Measurements from ENCODE around the gene ETHE1. TPM values are rescaled to one million over a fixed set of nuclear protein-coding genes. Genes with fewer than 3 reads are reported as not detected.

Gene ETHE1
- total and polyA plus RNA-seq, 2 of the 8 experiments (the other 6 are each of a cell fraction or from before 2014, with no cell fraction given) = 19.9 to 96.0 TPM

GRCh38 chr19:43548706-43549105 is 21.7 kb upstream of the ETHE1 start:
- Histone ChIP-seq H2BK5ac (ENCODE audit: low read depth, low read length) (no peak overlapping the region), H2BK120ac (replicated peaks; ENCODE audit: low read depth, low read length) (no peak overlapping the region), H3K18ac (ENCODE audit: extremely low read depth, low read length) (no peak overlapping the region), H2BK20ac (ENCODE audit: low read length) (no peak overlapping the region), H3K4me3 (ENCODE audit: extremely low read depth in 1 of 4, insufficient read depth in 2 of 4, low read depth in 3 of 4, low read length in 4 of 4) (no peak overlapping the region), H2BK15ac (ENCODE audit: low read length) (no peak overlapping the region), H3K79me1 (ENCODE audit: low read depth, low read length) (0 out of 2 replicates have a peak, but pooled peaks cover 3% of the 10 kb centered on the region), H3K56ac (replicated peaks; ENCODE audit: insufficient read length, low read depth, low read length) (no peak overlapping the region), H3K27ac (ENCODE audit: low read depth, low read length) (no peak overlapping the region), H3K36me3 (ENCODE audit: control insufficient read depth in 2 of 4, insufficient read depth in 4 of 4, low read length in 3 of 4) (peaks cover 7 to 27% (median 19%) of the 10 kb centered on the region in 4 experiments; a peak in 6 of 8 replicates), H3K9me3 (ENCODE audit: insufficient read depth in 2 of 2, low read depth in 1 of 2, low read length in 1 of 2) (no peaks in the 10 kb centered on the region), H2AFZ (ENCODE audit: low read length) (no peak overlapping the region), H3K27me3 (replicated peaks in 1 of 4; ENCODE audit: control insufficient read depth in 3 of 4, extremely low read depth in 1 of 4, insufficient read depth in 3 of 4, low read length in 3 of 4) (no peaks in the 10 kb centered on the region), H3K79me2 (ENCODE audit: control insufficient read depth in 1 of 2, insufficient read depth in 2 of 2, low read length in 2 of 2) (no peaks in the 10 kb centered on the region), H3K23me2 (ENCODE audit: low read depth, low read length) (no peaks in the 10 kb centered on the region), H3K4me2 (ENCODE audit: insufficient read depth in 1 of 2, low read depth in 2 of 2, low read length in 2 of 2) (no peak overlapping the region), H4K5ac (ENCODE audit: insufficient read length, low read depth, low read length) (no peak overlapping the region), H3K4ac (replicated peaks; ENCODE audit: insufficient read length, low read depth, low read length) (no peak overlapping the region), H2AK5ac (ENCODE audit: low read depth, low read length) (no peak overlapping the region), H4K8ac (ENCODE audit: extremely low read depth, insufficient read depth, low read length) (no peak overlapping the region), H3K14ac (ENCODE audit: insufficient read length) (no peak overlapping the region), H3K9ac (replicated peaks in 1 of 4; ENCODE audit: extremely low read depth in 1 of 4, low read depth in 3 of 4, low read length in 3 of 4) (no peak overlapping the region), H2BK12ac (ENCODE audit: low read depth, low read length) (no peak overlapping the region), H4K20me1 (replicated peaks in 1 of 2; ENCODE audit: control insufficient read depth in 1 of 2, insufficient read depth in 2 of 2, low read length in 2 of 2) (peaks cover 0 to 4% of the 10 kb centered on the region in 2 experiments), H3K4me1 (replicated peaks in 1 of 4; ENCODE audit: control insufficient read depth in 3 of 4, insufficient read depth in 4 of 4, low read length in 3 of 4) (no peaks in the 10 kb centered on the region), H3K23ac (ENCODE audit: insufficient read length) (no peak overlapping the region), H4K91ac (replicated peaks; ENCODE audit: insufficient read length, low read length) (no peak overlapping the region)
- POLR2A ChIA-PET (ENCODE audit: partially characterized antibody) = interaction anchor here (1.2 kb wide), 1 partner anchor 26 kb away, joined by 3 read pairs; no protein-coding TSS in a partner anchor
- TF ChIP-seq ATF2 (IDR thresholded peaks at IDR 0.05; ENCODE audit: low read length) = no peak
- TF ChIP-seq SIX5 (IDR thresholded peaks at IDR 0.05; ENCODE audit: low read depth, low read length) = no peak
- no peak for TF ChIP-seq BRCA1 (IDR thresholded peaks at IDR 0.05; ENCODE audit: low read depth, low read length)
- TF ChIP-seq FOSL1 (IDR thresholded peaks at IDR 0.05; ENCODE audit: insufficient read depth, low read depth, low read length) = no peak
- no peak for TF ChIP-seq POLR2A (IDR thresholded peaks at IDR 0.05; ENCODE audit: control extremely low read depth in 1 of 2, low read depth in 2 of 2, low read length in 2 of 2)
- no peak for TF ChIP-seq GTF2F1 (IDR thresholded peaks at IDR 0.05; ENCODE audit: borderline replicate concordance, low read depth, low read length)
- TF ChIP-seq TEAD4 (IDR thresholded peaks at IDR 0.05; ENCODE audit: low read depth, low read length) = no peak
- TF ChIP-seq RXRA (IDR thresholded peaks at IDR 0.05; ENCODE audit: insufficient read depth, low read depth, low read length) = no peak
- no peak for TF ChIP-seq TCF12 (IDR thresholded peaks at IDR 0.05; ENCODE audit: low read depth, low read length)
- TF ChIP-seq TAF1 (IDR thresholded peaks at IDR 0.05; ENCODE audit: low read depth, low read length) = no peak
- no peak for TF ChIP-seq TAF7 (optimal IDR thresholded peaks at IDR 0.05; ENCODE audit: borderline replicate concordance, low read depth, low read length)
- no peak for TF ChIP-seq KDM5A (IDR thresholded peaks at IDR 0.05; ENCODE audit: low read length)
- TF ChIP-seq NRF1 (IDR thresholded peaks at IDR 0.05; ENCODE audit: low read depth, low read length) = no peak
- no peak for TF ChIP-seq CTBP2 (IDR thresholded peaks at IDR 0.05; ENCODE audit: borderline replicate concordance, insufficient read depth, insufficient read length, low read length)
- WGBS, 2 experiments (ENCODE audit: extremely low coverage in 1 of 2, insufficient coverage in 1 of 2, insufficient read length in 1 of 2, insufficient replicate concordance in 2 of 2, low coverage in 1 of 2, low lambda C conversion rate in 2 of 2, missing lambda C conversion rate in 1 of 2) = 93% methylated on average over 2 of the region's 2 CpGs; no CpG with 5 or more reads in 1 of the 2 experiments
- no peak for FAIRE-seq
- DNase-seq (ENCODE audit: low read depth in 1 of 2, low spot score in 2 of 2) = no peak
- CTCF ChIA-PET (ENCODE audit: partially characterized antibody) = interaction anchor here (0.9 to 2.6 kb wide), 3 partner anchors 12 to 46 kb away, joined by 3 to 11 read pairs (median 3); no protein-coding TSS in a partner anchor

All from H1 (cell line).